ENCODE data around the gene FAM20C. TPM values are rescaled to one million over a fixed set of nuclear protein-coding genes. Genes with fewer than 3 reads are reported as not detected.

The FAM20C gene
- total and polyA plus RNA-seq, 7 donors = 3.0 to 51.3 (median 21.0) TPM

- no peaks in the 10 kb centered on the region for H3K36me3 ChIP-seq
- DNase-seq = no peak
- WGBS, 2 donors = 86 to 87% methylated on average over 14 of the region's 14 CpGs
Measured at GRCh38 chr7:272631-273030, 80.3 kb downstream of the FAM20C start.

GRCh38 chr7:273327-273726 is 81.0 kb downstream of the FAM20C start:
- Histone ChIP-seq H3K27ac (no peak overlapping the region), H3K4me3 (no peak overlapping the region), H3K27me3 (no peaks in the 10 kb centered on the region), H3K36me3 (no peaks in the 10 kb centered on the region), H3K9me3 (peaks cover 0 to 5% (median 2%) of the 10 kb centered on the region in 4 donors), H3K4me1 (no peaks in the 10 kb centered on the region)
- intact Hi-C loops (cut with DNase I) = no loop called here
- no peak for TF ChIP-seq CTCF (IDR thresholded peaks at IDR 0.05)
- TF ChIP-seq POLR2AphosphoS5 (IDR thresholded peaks at IDR 0.05) = no peak
- TF ChIP-seq POLR2A (IDR thresholded peaks at IDR 0.05) = no peak
- TF ChIP-seq EP300 (IDR thresholded peaks at IDR 0.05) = no peak
- WGBS, 2 donors = 84 to 92% methylated on average over 7 of the region's 7 CpGs
- no peak for DNase-seq

More at GRCh38 chr7:272631-273030, 80.3 kb downstream of the FAM20C start:
- Histone ChIP-seq H3K9me3 (peaks cover 0 to 5% (median 2%) of the 10 kb centered on the region in 4 donors), H3K27ac (no peak overlapping the region), H3K27me3 (no peaks in the 10 kb centered on the region), H3K4me3 (no peak overlapping the region), H3K4me1 (no peaks in the 10 kb centered on the region)
- TF ChIP-seq POLR2AphosphoS5 (IDR thresholded peaks at IDR 0.05) (no peak), CTCF (IDR thresholded peaks at IDR 0.05) (no peak), POLR2A (IDR thresholded peaks at IDR 0.05) (no peak)
- intact Hi-C loops (cut with DNase I) = no loop called here

- Histone ChIP-seq H3K27ac (no peak overlapping the region), H3K27me3 (no peaks in the 10 kb centered on the region), H3K36me3 (no peaks in the 10 kb centered on the region), H3K4me3 (no peak overlapping the region), H3K4me1 (no peaks in the 10 kb centered on the region), H3K9me3 (peaks cover 0 to 5% (median 2%) of the 10 kb centered on the region in 4 donors)
- DNase-seq = no peak
- 47 to 66% methylated on average over 2 of the region's 2 CpGs for WGBS, 2 donors
- intact Hi-C loops (cut with DNase I) = no loop called here
- TF ChIP-seq POLR2A (IDR thresholded peaks at IDR 0.05) (no peak), POLR2AphosphoS5 (IDR thresholded peaks at IDR 0.05) (no peak), CTCF (IDR thresholded peaks at IDR 0.05) (no peak), EP300 (IDR thresholded peaks at IDR 0.05) (no peak)
Measured at GRCh38 chr7:274266-274665, 81.9 kb downstream of the FAM20C start.

GRCh38 chr7:276230-276835 is 84.0 kb downstream of the FAM20C start:
- no peak overlapping the region for H3K4me3 ChIP-seq
- no peak overlapping the region for H3K27ac ChIP-seq
- intact Hi-C loops (cut with DNase I) = no loop called here
- 79 to 85% methylated on average over 10 of the region's 10 CpGs for WGBS, 2 donors
- H3K9me3 ChIP-seq = peaks cover 0 to 5% (median 2%) of the 10 kb centered on the region in 4 donors
- no peaks in the 10 kb centered on the region for H3K36me3 ChIP-seq
- DNase-seq = no peak
- peaks cover 0 to 4% (median 0%) of the 10 kb centered on the region in 3 donors for H3K27me3 ChIP-seq
- H3K4me1 ChIP-seq = no peaks in the 10 kb centered on the region
- TF ChIP-seq CTCF (IDR thresholded peaks at IDR 0.05) (no peak), POLR2A (IDR thresholded peaks at IDR 0.05) (no peak), POLR2AphosphoS5 (IDR thresholded peaks at IDR 0.05) (no peak), EP300 (IDR thresholded peaks at IDR 0.05) (no peak)

GRCh38 chr7:277228-277627 is 84.9 kb downstream of the FAM20C start:
- Histone ChIP-seq H3K9me3 (peaks cover 0 to 5% (median 2%) of the 10 kb centered on the region in 4 donors), H3K4me1 (no peaks in the 10 kb centered on the region), H3K36me3 (no peaks in the 10 kb centered on the region), H3K4me3 (no peak overlapping the region), H3K27me3 (peaks cover 0 to 9% (median 0%) of the 10 kb centered on the region in 3 donors), H3K27ac (no peak overlapping the region)
- WGBS, 2 donors = 90 to 93% methylated on average over 4 of the region's 4 CpGs
- no peak for TF ChIP-seq EP300 (IDR thresholded peaks at IDR 0.05)
- no peak for TF ChIP-seq CTCF (IDR thresholded peaks at IDR 0.05)
- TF ChIP-seq POLR2A (IDR thresholded peaks at IDR 0.05) = no peak
- no peak for TF ChIP-seq POLR2AphosphoS5 (IDR thresholded peaks at IDR 0.05)
- intact Hi-C loops (cut with DNase I) = no loop called here
- no peak for DNase-seq
